Lower leg skin (tissue), 4 donors: ENCODE measurements around the gene CHL1. TPM values are rescaled to one million over a fixed set of nuclear protein-coding genes. Genes with fewer than 3 reads are reported as not detected.

Source experiments
- DNase-seq, 2 donors: peaks; one replicate each; pipeline ENCODE4 v3.0.0-alpha.2; 2019; ENCODE audit warnings: low spot score in 2 of 2
- H3K4me3 ChIP-seq: fragments of 200-600 bp; sonication (generic); 2 replicates; pipeline ENCODE4 v1.5.1; 2017; ENCODE audit warnings: mild to moderate bottlenecking, low read depth; ENCODE audit not compliant: poor library complexity, severe bottlenecking
- CTCF ChIP-seq, 3 donors: fragments of 450-650 bp; IDR thresholded peaks; one replicate each; pipeline ENCODE4 v1.5.1; 2016; ENCODE audit warnings: antibody characterized with exemption in 3 of 3, mild to moderate bottlenecking in 3 of 3, moderate library complexity in 2 of 3
- POLR2A ChIP-seq, 2 donors: fragments of 450-650 bp; IDR thresholded peaks; one replicate each; pipeline ENCODE4 v1.6.1; 2016 to 2017; ENCODE audit warnings: antibody characterized with exemption in 2 of 2, mild to moderate bottlenecking in 1 of 2, moderate library complexity in 1 of 2
- WGBS, 2 donors: methylation state at CpG; one replicate each; pipeline ENCODE4 v1.1.5; 2018; 5-methylcytosine and 5-hydroxymethylcytosine counted together
- intact Hi-C: fragments of 100-400 bp; cut with DNase I; formaldehyde crosslinking; loops from one replicate; pipeline ENCODE4 v1.15.0; 2023; ENCODE audit warnings: low total_unique reads
- total RNA-seq, 4 donors: library from RNA; depleted of rRNA; stranded (reverse); fragments of >200 nt; gene quantifications; one replicate each; pipeline ENCODE4 v1.1.0, GENCODE V29; 2016

The CHL1 gene
- total RNA-seq, 4 donors from 2014 or later, result 32.7 to 53.1 (median 42.9) TPM

- DNase-seq, result no peak
- WGBS, 2 donors, result 16 to 22% methylated on average over 1 of the region's 1 CpG
- intact Hi-C loops, result no loop called here
- TF ChIP-seq POLR2A (IDR thresholded peaks at IDR 0.05) (no peak), CTCF (IDR thresholded peaks at IDR 0.05) (no peak)
- no peak overlapping the region for H3K4me3 ChIP-seq
These were observed 22.7 kb upstream of the CHL1 start for GRCh38 chr3:173886-174285.

GRCh38 chr3:184976-185375, 11.6 kb upstream of the CHL1 start:
- whole genome bisulfite sequencing, 2 donors, result 75 to 78% methylated on average over 3 of the region's 3 CpGs
- no peak overlapping the region for H3K4me3 ChIP-seq
- intact Hi-C loops, result no loop called here

GRCh38 chr3:192215-192929, 4.2 kb upstream of the CHL1 start:
- 94 to 95% methylated on average over 25 of the region's 25 CpGs for WGBS, 2 donors
- intact Hi-C loops, result no loop called here
- H3K4me3 ChIP-seq, result no peak overlapping the region
- DNase-seq, result no peak
- TF ChIP-seq POLR2A (IDR thresholded peaks at IDR 0.05) (no peak), CTCF (IDR thresholded peaks at IDR 0.05) (no peak)

More at GRCh38 chr3:184976-185375, 11.6 kb upstream of the CHL1 start:
- no peak for TF ChIP-seq POLR2A (IDR thresholded peaks at IDR 0.05)
- no peak for TF ChIP-seq CTCF (IDR thresholded peaks at IDR 0.05)
- no peak for DNase-seq

- TF ChIP-seq POLR2A (IDR thresholded peaks at IDR 0.05) (no peak), CTCF (IDR thresholded peaks at IDR 0.05) (no peak)
- intact Hi-C loops, result no loop called here
- no peak overlapping the region for H3K4me3 ChIP-seq
- no peak for DNase-seq
- 28 to 39% methylated on average over 2 of the region's 2 CpGs for WGBS, 2 donors
These were observed 2.6 kb upstream of the CHL1 start for GRCh38 chr3:194001-194400.

GRCh38 chr3:194421-194820, 2.1 kb upstream of the CHL1 start:
- TF ChIP-seq POLR2A (IDR thresholded peaks at IDR 0.05), result no peak
- no peak for TF ChIP-seq CTCF (IDR thresholded peaks at IDR 0.05)
- H3K4me3 ChIP-seq, result no peak overlapping the region
- no peak for DNase-seq
- WGBS, 2 donors, result 38 to 52% methylated on average over 3 of the region's 3 CpGs
- intact Hi-C loops, result no loop called here

- intact Hi-C loops, result no loop called here
- WGBS, 2 donors, result 27 to 31% methylated on average over 6 of the region's 6 CpGs
- no peak for DNase-seq
- no peak overlapping the region for H3K4me3 ChIP-seq
- no peak for TF ChIP-seq POLR2A (IDR thresholded peaks at IDR 0.05)
- no peak for TF ChIP-seq CTCF (IDR thresholded peaks at IDR 0.05)
These were observed 897 bp upstream of the CHL1 start for GRCh38 chr3:195666-196065.
